Lung (tissue), 12 donors: ENCODE measurements around the gene KRT16. TPM values are rescaled to one million over a fixed set of nuclear protein-coding genes. Genes with fewer than 3 reads are reported as not detected.

ENCODE experiments used
- ATAC-seq: fragments of 200-7000 bp; cut with Tn5 transposase; one replicate; pipeline ENCODE4 v1.9.1; 2020; ENCODE audit warnings: moderate number of reproducible peaks; ENCODE audit not compliant: insufficient read depth, low FRiP score
- DNase-seq, 3 donors: peaks; one replicate each; pipeline ENCODE4 v3.0.0-alpha.2; 2013 to 2017
- H3K27ac ChIP-seq, 2 donors: one replicate each; pipeline ENCODE4 v1.5.1; 2013; ENCODE audit warnings: mild to moderate bottlenecking in 2 of 2, moderate library complexity in 2 of 2, control low read depth in 1 of 2, inconsistent platforms in 1 of 2, low read depth in 1 of 2, low read length in 1 of 2
- H3K27me3 ChIP-seq, 3 donors: one replicate each; pipeline ENCODE4 v1.5.1; 2013; ENCODE audit warnings: low read length in 2 of 3; ENCODE audit not compliant: control insufficient read depth in 3 of 3, insufficient read depth in 3 of 3
- H3K36me3 ChIP-seq, 4 donors: one replicate each; pipeline ENCODE4 v1.5.1; 2013; ENCODE audit warnings: low read length in 4 of 4, mild to moderate bottlenecking in 1 of 4, moderate library complexity in 1 of 4; ENCODE audit not compliant: control insufficient read depth in 4 of 4, insufficient read depth in 4 of 4
- H3K4me1 ChIP-seq, 5 donors: one replicate each; pipeline ENCODE4 v1.5.1; 2013; ENCODE audit warnings: low read length in 5 of 5, mild to moderate bottlenecking in 2 of 5, moderate library complexity in 1 of 5; ENCODE audit not compliant: control insufficient read depth in 5 of 5, insufficient read depth in 5 of 5
- H3K4me3 ChIP-seq: one replicate; pipeline ENCODE4 v1.5.1; 2013; ENCODE audit warnings: mild to moderate bottlenecking, control low read depth, moderate library complexity
- H3K9ac ChIP-seq, 2 donors: one replicate each; pipeline ENCODE4 v1.5.1; 2013; ENCODE audit warnings: low read length in 2 of 2, control low read depth in 1 of 2; ENCODE audit not compliant: insufficient read depth in 1 of 2
- H3K9me3 ChIP-seq, 4 donors: one replicate each; pipeline ENCODE4 v1.5.1; 2013; ENCODE audit warnings: low read length in 3 of 4, mild to moderate bottlenecking in 1 of 4, moderate library complexity in 1 of 4; ENCODE audit not compliant: control insufficient read depth in 4 of 4, insufficient read depth in 3 of 4
- WGBS, 2 donors: extraction: QIAGEN DNeasy Blood & Tissue Kit; methylation state at CpG; one replicate each; pipeline ENCODE4 v1.1.7; 2013; 5-methylcytosine and 5-hydroxymethylcytosine counted together
- polyA plus RNA-seq, 2 donors: library from polyadenylated mRNA; stranded (reverse); fragments of 200-250 nt; gene quantifications; one replicate each; pipeline ENCODE4 v1.2.1, GENCODE V29; 2013
- total RNA-seq, 2 donors: library from RNA; depleted of rRNA in 1 of 2; stranded (reverse); fragments of >200 nt in 1 of 2; gene quantifications; one replicate each; pipeline ENCODE4 v1.2.1, GENCODE V29; 2014 to 2021
- TF ChIP-seq, protein P1 (sequence below): IDR thresholded peaks from 2 replicates; pipeline ENCODE4 v1.5.1; 2012; ENCODE audit warnings: mild to moderate bottlenecking; ENCODE audit errors: control extremely low read depth, extremely low read depth
- donor health status: control.
- donor health status: control.
- donor health status: Bipolar disorder and iron deficiency.
- donor health status: healthy.
- donor health status: DM: yes; HTN: yes; CAD: no.

Gene KRT16
- total and polyA plus RNA-seq, 4 donors = 0.10 to 0.28 (median 0.18) TPM; not detected in 1

GRCh38 chr17:41653421-41653820 is 40.9 kb upstream of the KRT16 start:
- Histone ChIP-seq H3K4me1 (peaks cover 0 to 34% (median 18%) of the 10 kb centered on the region in 5 donors), H3K4me3 (no peak overlapping the region), H3K27ac (peak overlapping the region in 1 of 2 donors; percentile 88), H3K27me3 (no peaks in the 10 kb centered on the region), H3K9me3 (peaks cover 0 to 4% (median 0%) of the 10 kb centered on the region in 4 donors), H3K36me3 (no peaks in the 10 kb centered on the region), H3K9ac (peak overlapping the region in 1 of 2 donors; percentile 4)
- DNase-seq (no peak), ATAC-seq (no peak)
- TF ChIP-seq, protein P1, sequence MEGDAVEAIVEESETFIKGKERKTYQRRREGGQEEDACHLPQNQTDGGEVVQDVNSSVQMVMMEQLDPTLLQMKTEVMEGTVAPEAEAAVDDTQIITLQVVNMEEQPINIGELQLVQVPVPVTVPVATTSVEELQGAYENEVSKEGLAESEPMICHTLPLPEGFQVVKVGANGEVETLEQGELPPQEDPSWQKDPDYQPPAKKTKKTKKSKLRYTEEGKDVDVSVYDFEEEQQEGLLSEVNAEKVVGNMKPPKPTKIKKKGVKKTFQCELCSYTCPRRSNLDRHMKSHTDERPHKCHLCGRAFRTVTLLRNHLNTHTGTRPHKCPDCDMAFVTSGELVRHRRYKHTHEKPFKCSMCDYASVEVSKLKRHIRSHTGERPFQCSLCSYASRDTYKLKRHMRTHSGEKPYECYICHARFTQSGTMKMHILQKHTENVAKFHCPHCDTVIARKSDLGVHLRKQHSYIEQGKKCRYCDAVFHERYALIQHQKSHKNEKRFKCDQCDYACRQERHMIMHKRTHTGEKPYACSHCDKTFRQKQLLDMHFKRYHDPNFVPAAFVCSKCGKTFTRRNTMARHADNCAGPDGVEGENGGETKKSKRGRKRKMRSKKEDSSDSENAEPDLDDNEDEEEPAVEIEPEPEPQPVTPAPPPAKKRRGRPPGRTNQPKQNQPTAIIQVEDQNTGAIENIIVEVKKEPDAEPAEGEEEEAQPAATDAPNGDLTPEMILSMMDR = no peak
- 88 to 89% methylated on average over 5 of the region's 5 CpGs for WGBS, 2 donors

DNA sequence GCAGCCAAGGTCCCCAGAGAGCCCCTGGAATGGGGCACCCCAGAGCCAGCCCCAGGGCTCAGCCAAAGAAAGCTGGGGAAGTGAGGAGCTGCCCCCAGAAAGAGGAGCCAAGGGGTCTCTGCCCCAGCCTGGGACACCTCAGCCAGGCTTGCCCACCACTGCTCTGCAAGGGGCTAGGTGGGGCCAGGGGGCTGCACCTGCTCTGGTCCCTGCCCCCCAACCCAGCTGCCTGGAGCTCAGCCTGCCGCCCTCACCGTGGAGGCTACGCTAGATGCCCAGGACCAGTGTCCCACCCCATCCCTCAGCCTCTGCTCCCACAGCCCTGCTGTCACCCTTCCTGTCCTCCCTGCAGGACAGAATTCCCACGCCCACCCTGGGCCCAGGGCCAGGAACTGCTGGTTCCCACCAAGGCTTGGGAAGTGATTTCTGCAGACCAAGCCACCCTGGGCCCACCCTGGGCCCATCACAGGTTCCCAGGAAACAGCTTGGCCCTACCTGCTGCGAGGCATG is 39.9 kb upstream of the KRT16 start:
- H3K9ac ChIP-seq = no peak overlapping the region
- no peak overlapping the region for H3K4me3 ChIP-seq
- H3K4me1 ChIP-seq = peaks cover 0 to 41% (median 20%) of the 10 kb centered on the region in 5 donors
- no peak for DNase-seq
- TF ChIP-seq, protein P1 = no peak
- peak overlapping the region in 1 of 2 donors; percentile 88 for H3K27ac ChIP-seq
- ATAC-seq = no peak
- H3K36me3 ChIP-seq = no peaks in the 10 kb centered on the region
- WGBS, 2 donors = 74 to 83% methylated on average over 2 to 5 of the region's 5 CpGs
- H3K27me3 ChIP-seq = no peaks in the 10 kb centered on the region
- peaks cover 0 to 4% (median 0%) of the 10 kb centered on the region in 4 donors for H3K9me3 ChIP-seq

- WGBS, 2 donors = 73 to 87% methylated on average over 13 of the region's 13 CpGs
- H3K4me1 ChIP-seq = peaks cover 0 to 42% (median 20%) of the 10 kb centered on the region in 5 donors
- ATAC-seq = peak; percentile 30
These were observed 39.3 kb upstream of the KRT16 start for GRCh38 chr17:41651625-41652460.

More at GRCh38 chr17:41651625-41652460, 39.3 kb upstream of the KRT16 start:
- peak overlapping the region in 1 of 2 donors; percentile 88 for H3K27ac ChIP-seq
- H3K9ac ChIP-seq = peak overlapping the region; percentile 14 to 17
- peak; percentile 68 to 86 (median 73) for DNase-seq
- H3K4me3 ChIP-seq = no peak overlapping the region
- TF ChIP-seq, protein P1 = no peak
- H3K9me3 ChIP-seq = peaks cover 0 to 4% (median 0%) of the 10 kb centered on the region in 4 donors
- no peaks in the 10 kb centered on the region for H3K36me3 ChIP-seq
- H3K27me3 ChIP-seq = no peaks in the 10 kb centered on the region
